OCI-LY3 (cell line): ENCODE data around the gene IGFLR1.

Experiments
- H2AFZ ChIP-seq: fragments of 200-600, 300-600 bp; shearing (Covaris generic); 2 replicates; pipeline ENCODE4 v1.6.0; 2014; ENCODE audit warnings: antibody characterized with exemption, low read depth, low read length
- H3K27ac ChIP-seq: fragments of 200-600, 300-600 bp; sonication (generic); 2 replicates; pipeline ENCODE4 v1.5.1; 2014; ENCODE audit warnings: mild to moderate bottlenecking, low read length, moderate library complexity, mixed read lengths
- H3K27me3 ChIP-seq: fragments of 200-600, 300-600 bp; sonication (generic); 2 replicates; pipeline ENCODE4 v1.6.1; 2014; ENCODE audit warnings: low read depth, low read length, mixed read lengths
- H3K36me3 ChIP-seq: fragments of 200-600, 300-600 bp; sonication (generic); replicated peaks from 2 replicates; pipeline ENCODE3; 2014; ENCODE audit warnings: low read depth, low read length, mixed read lengths
- H3K4me1 ChIP-seq: fragments of 300-600, 200-600 bp; sonication (generic); 2 replicates; pipeline ENCODE4 v1.6.1; 2014; ENCODE audit warnings: low read length, mixed read lengths
- H3K4me2 ChIP-seq: fragments of 200-600, 300-600 bp; sonication (generic); 2 replicates; pipeline ENCODE4 v1.6.1; 2014; ENCODE audit warnings: low read length, mixed read lengths
- H3K4me3 ChIP-seq: fragments of 300-600, 200-600 bp; sonication (generic); 2 replicates; pipeline ENCODE4 v1.5.1; 2014; ENCODE audit warnings: antibody characterized with exemption, mild to moderate bottlenecking, low read length, moderate library complexity
- H3K79me2 ChIP-seq: fragments of 300-600, 200-600 bp; shearing (Covaris generic); 2 replicates; pipeline ENCODE4 v1.6.1; 2014; ENCODE audit warnings: mild to moderate bottlenecking, low read length, mixed read lengths
- H3K9ac ChIP-seq: fragments of 300-600, 200-600 bp; shearing (Covaris generic); 2 replicates; pipeline ENCODE4 v1.6.0; 2014; ENCODE audit warnings: mild to moderate bottlenecking, low read length, moderate library complexity
- H3K9me3 ChIP-seq: fragments of 200-600, 300-600 bp; shearing (Covaris generic); 2 replicates; pipeline ENCODE4 v1.6.1; 2014; ENCODE audit warnings: low read length, mixed read lengths; ENCODE audit not compliant: insufficient read depth
- H4K20me1 ChIP-seq: fragments of 200-600, 300-600 bp; sonication (generic); 2 replicates; pipeline ENCODE4 v1.6.1; 2016; ENCODE audit warnings: low read length, mixed read lengths; ENCODE audit not compliant: insufficient read depth
- EZH2phosphoT487 ChIP-seq: fragments of 200-600 bp; shearing (Covaris generic); IDR thresholded peaks from 2 replicates; pipeline ENCODE4 v1.6.1; 2018; ENCODE audit warnings: antibody characterized with exemption, mixed run types, low read depth
- TF ChIP-seq, protein P1 (sequence below): fragments of 200-600, 300-600 bp; sonication (generic); IDR thresholded peaks from 2 replicates; pipeline ENCODE4 v1.5.1; 2014; ENCODE audit warnings: antibody characterized with exemption, low read length, low read depth

IGFLR1 gene, protein sequence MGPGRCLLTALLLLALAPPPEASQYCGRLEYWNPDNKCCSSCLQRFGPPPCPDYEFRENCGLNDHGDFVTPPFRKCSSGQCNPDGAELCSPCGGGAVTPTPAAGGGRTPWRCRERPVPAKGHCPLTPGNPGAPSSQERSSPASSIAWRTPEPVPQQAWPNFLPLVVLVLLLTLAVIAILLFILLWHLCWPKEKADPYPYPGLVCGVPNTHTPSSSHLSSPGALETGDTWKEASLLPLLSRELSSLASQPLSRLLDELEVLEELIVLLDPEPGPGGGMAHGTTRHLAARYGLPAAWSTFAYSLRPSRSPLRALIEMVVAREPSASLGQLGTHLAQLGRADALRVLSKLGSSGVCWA

DNA sequence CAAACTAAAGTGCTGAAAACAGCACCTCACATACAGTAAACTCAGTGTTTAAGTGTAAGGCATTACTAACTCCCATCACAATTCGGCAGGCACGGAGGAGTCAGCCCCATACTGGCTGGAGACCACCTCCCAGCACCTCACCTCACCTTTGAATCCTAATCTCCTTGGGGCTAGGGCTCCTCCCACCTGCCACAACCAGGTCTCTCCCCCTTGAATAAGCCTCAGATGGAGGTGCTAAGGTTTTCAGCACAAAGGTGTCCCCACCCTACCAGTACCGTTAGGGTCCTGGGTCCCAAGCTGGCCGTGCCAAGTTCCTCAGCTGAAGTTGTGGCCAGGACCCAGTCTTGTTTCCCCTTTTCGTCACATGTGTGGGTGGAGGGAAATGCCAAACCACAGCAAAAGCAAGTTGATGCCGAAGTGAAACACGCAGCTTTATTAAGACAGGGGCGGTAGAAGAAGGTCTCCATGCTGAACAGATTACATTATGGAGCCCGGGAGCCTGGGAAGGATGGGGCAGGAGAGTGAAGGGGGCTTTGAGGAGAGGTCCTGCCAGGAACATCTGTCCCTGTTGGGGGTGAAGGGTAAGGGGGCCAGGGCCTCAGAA is at the start of gene IGFLR1:
IGFLR1 (minus strand) TSS at position 332 of the 604 bp plus-strand sequence. CDS start 1,272 bp downstream, outside the sequence.
- Histone ChIP-seq H4K20me1 (peaks cover 9% of the 10 kb centered on the region; the same call in 1 of the 2 replicates), H3K27ac (peak within 1 kb of the TSS; percentile 91), H3K27me3 (no peaks in the 10 kb centered on the region), H3K4me1 (peaks cover 38% of the 10 kb centered on the region), H2AFZ (peak within 1 kb of the TSS; percentile 34; the same call in 1 of the 2 replicates), H3K9ac (peak within 1 kb of the TSS; percentile 77), H3K4me2 (peak within 1 kb of the TSS; percentile 82), H3K79me2 (peaks cover 15% of the 10 kb centered on the region), H3K9me3 (no peaks in the 10 kb centered on the region), H3K36me3 (peaks cover 21% of the 10 kb centered on the region), H3K4me3 (peak within 1 kb of the TSS; percentile 82)
- no peak for TF ChIP-seq EZH2phosphoT487
- TF ChIP-seq, protein P1, sequence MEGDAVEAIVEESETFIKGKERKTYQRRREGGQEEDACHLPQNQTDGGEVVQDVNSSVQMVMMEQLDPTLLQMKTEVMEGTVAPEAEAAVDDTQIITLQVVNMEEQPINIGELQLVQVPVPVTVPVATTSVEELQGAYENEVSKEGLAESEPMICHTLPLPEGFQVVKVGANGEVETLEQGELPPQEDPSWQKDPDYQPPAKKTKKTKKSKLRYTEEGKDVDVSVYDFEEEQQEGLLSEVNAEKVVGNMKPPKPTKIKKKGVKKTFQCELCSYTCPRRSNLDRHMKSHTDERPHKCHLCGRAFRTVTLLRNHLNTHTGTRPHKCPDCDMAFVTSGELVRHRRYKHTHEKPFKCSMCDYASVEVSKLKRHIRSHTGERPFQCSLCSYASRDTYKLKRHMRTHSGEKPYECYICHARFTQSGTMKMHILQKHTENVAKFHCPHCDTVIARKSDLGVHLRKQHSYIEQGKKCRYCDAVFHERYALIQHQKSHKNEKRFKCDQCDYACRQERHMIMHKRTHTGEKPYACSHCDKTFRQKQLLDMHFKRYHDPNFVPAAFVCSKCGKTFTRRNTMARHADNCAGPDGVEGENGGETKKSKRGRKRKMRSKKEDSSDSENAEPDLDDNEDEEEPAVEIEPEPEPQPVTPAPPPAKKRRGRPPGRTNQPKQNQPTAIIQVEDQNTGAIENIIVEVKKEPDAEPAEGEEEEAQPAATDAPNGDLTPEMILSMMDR = no peak

DNA sequence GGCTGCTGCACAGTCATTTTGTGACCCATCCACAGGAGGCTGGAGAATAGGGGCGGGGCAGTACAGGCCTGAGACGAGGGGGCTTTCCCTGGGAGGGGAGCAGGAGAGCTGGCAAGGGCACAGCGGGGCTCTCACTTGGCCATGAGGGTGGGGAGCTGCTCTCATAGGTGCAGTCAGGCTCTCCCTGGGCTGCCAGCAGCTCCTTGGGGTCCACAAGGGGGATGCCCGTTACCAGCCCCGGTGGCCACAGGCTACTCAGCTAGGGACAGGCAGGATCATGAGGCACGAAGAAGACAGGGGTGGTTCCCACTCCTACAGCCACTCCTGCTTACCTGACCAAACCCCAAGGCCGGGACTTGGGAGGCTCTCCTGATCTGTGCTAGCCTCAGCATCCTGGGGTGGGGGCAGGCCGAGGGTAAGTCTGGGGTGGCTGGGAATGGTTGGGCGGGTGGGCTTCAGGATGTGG is 49.6 kb upstream of the IGFLR1 start:
- H4K20me1 ChIP-seq = no peaks in the 10 kb centered on the region
- no peak overlapping the region for H2AFZ ChIP-seq
- H3K9ac ChIP-seq = no peak overlapping the region
- H3K79me2 ChIP-seq = no peaks in the 10 kb centered on the region
- H3K4me3 ChIP-seq = no peak overlapping the region
- H3K36me3 ChIP-seq = no peaks in the 10 kb centered on the region
- H3K4me1 ChIP-seq = no peaks in the 10 kb centered on the region; the same call in 1 of the 2 replicates
- H3K9me3 ChIP-seq = no peaks in the 10 kb centered on the region
- no peak overlapping the region for H3K27ac ChIP-seq
- TF ChIP-seq, protein P1 = no peak
- H3K4me2 ChIP-seq = no peak overlapping the region
- no peaks in the 10 kb centered on the region; the same call in 1 of the 2 replicates for H3K27me3 ChIP-seq

DNA sequence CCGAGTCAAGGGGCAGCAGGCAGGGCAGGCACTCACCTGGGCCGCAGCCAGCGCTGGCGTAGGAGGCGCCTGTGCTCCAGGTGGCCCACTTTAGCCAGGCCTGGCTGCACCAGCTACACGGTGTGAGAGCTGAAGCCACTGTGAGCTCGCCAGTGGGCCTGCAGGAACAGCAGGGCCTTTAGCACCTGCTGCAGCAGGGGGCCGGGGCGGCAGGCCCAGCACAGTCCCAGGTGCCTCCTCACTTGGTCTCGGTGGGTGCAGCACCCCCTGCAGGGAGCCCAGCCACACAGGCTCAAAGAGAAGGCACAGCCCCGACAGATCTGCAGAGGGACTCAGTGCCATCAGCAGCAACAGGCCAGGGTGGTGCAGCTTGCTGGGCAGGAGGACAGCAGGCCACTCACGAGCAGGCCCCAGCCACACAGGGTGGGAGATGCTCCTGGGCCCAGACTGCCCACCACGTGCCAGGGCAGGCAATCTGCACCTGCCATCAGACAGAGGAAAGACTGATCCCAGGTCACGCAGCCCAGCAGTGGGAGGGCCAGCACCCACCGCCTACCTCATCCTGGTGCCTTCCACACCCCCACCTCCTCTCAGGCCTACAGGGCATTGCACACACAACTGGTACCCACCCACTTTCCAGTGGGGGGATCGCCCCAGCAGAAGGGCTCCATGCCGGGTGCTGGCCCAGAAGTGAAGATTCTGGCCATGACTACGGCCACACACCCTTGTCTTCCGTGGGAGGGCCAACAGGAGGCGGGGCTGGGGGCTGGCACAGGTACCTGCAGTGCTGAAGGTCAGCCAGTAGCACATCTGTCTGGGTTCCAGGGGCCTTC is 48.9 kb upstream of the IGFLR1 start:
- Histone ChIP-seq H4K20me1 (no peaks in the 10 kb centered on the region), H2AFZ (no peak overlapping the region), H3K79me2 (no peaks in the 10 kb centered on the region), H3K9me3 (no peaks in the 10 kb centered on the region), H3K9ac (no peak overlapping the region), H3K4me3 (no peak overlapping the region), H3K27me3 (no peaks in the 10 kb centered on the region; the same call in 1 of the 2 replicates), H3K27ac (no peak overlapping the region), H3K4me2 (no peak overlapping the region), H3K36me3 (no peaks in the 10 kb centered on the region), H3K4me1 (no peaks in the 10 kb centered on the region; the same call in 1 of the 2 replicates)
- no peak for TF ChIP-seq EZH2phosphoT487
- TF ChIP-seq, protein P1 = peak; percentile 44
